RKO (cell line): Measurements from ENCODE around the gene ADAR.
A peak's percentile ranks its signal among the peaks of the same experiment; 100 is the strongest.

Source experiments
- DNase-seq: peaks from one replicate; pipeline ENCODE4 v3.0.0-alpha.2; 2016; ENCODE audit warnings: low spot score

Gene ADAR

DNA sequence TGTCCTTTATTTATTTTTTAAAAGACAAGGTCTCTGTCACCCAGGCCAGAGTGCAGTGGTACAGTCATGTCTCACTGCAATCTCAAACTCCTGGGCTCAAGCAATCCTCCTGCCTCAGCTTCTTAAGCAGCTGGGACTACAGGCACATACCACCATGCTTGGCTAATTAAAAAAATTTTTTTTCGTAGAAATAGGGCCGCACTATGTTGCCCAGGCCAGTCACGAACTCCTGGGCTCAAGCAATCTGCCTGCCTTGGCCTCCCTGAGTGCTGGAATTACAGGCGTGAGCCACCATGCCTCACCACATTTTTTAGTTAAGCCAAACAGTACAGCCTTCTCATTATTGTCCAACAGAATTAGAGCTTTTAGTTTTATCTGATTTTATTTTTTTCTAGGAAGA, 7.4 kb upstream of the ADAR start:
- no peak for DNase-seq

- DNase-seq: no peak
Measured at GRCh38 chr1:154614901-154615300, 6.9 kb upstream of the ADAR start.

GRCh38 chr1:154614247-154614646, 6.3 kb upstream of the ADAR start:
- DNase-seq: no peak

DNA sequence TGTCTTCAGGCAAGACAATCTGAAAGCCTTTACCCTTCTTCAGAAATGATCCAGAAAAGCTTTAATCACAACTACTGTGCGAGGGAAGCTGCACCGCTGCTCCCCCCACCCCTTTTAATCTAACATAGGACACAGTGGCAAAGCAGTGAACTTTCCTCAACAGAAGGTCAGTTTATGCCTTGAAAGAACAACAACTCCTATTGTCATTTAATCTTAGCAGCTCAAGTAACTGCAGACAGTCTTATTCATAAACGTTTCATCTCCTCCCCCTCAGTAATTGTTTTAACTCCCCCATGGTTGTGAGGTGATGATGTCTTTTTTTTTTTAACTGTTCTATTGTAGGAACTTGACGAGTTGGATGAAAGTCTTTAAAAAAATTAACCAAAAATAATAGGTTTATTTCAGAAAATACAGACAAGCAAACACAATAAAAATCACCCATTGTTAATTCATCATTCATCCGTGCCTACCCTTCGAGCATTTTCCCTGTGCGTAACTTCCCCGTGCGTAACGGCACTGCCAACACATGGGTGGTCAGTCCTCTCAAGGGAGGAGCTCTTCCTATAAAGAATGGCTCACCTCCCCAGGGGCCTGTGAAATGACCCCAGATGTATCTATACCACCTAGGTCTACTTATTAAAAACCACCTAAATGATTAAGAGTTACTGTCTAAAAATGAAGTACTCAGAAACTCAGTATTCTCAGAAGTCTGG, 3.3 kb upstream of the ADAR start:
- DNase-seq: no peak

DNA sequence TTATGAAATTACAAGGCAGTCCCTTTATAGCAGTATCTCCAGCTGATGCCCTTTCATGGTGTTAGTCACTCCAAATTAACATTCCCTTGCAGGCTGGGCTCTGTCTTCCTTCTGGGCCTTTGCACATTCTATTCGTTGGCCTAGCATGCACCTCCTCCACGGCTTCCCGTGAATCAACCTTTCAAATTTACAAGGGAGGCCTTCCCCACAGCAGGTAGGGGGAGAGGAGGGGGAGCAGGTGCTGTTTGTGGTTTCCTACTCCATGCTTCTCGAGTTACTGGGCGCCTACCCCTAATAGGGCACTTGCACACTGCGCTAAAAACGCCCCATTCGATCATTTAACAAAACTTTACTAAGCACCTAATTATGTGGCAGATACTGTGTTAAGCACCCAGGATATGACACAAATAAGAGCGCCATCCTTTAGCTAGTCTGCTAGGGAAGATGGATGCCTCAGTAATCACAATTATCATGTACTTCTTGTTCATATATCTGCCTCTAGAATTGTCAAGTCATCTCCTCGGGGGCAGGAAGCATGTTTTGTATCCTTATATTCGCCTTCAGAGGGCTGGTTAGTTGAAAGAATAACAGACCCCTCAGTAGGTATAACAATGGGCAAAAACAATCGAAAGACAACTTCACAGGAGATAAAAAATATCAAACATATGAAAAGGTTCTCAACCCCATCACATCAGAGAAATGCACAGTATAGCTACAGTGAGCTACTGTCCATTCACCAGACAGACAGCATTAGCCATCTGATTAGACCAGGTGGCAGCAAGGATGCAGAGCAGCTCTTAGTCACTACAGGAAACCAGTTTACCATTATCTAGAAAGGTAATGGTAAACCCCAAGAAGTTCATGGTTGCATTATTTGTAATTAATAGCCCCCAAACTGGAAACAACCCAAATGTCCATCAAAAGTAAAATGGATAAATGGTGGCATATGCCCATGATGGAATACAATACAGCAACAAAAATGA, 1.7 kb upstream of the ADAR start:
- DNase-seq: peak; percentile 34

- peak; percentile 63 for DNase-seq
Measured at GRCh38 chr1:154608397-154609270, 648 bp upstream of the ADAR start.

DNA sequence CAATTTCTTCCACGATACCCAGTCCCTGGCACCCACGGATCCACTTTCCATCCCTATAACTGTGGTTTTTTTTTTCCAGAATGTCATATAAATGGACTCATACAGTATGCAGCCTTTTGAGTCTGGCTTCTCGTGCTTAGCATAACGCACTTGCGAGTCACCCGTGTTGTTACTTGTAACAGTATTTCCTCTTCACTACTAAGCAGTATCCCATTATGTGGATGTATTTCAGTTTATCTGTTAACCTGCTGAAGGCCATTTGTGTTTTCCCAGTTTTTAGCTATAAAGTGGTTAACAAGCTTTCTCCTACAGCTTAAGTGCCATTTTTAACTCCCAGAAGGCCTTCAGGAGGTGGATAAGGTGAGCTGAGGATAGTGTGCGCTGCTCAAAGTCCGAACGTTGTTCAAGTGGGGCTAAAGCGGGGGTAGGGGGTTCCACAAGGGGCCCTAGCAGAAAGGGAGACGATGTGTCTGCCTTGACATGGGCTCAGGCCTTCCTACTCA, 829 bp downstream of the ADAR start:
- peak; percentile 78 for DNase-seq

DNA sequence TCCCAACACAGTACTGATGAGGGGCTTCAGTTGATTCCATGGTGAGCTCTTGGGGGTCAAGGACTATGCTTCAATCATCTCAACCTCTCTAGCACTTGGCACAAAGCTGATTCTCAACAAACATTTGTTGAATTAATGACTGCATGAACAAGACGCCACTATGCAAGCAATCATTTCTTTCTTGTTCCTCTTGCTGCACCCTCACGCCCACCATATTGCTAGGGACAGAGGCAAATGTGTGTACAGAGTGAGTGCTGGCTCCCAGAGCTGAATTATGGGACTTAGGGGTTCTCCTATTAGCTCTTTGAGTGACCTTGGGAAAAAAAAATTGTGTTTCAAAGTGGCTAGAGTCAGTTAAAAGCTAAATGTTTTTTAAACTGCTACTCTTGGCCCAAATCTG, 2.5 kb downstream of the ADAR start:
- DNase-seq: no peak

- DNase-seq: no peak
Measured at GRCh38 chr1:154603317-154603716, 4.7 kb downstream of the ADAR start.

DNA sequence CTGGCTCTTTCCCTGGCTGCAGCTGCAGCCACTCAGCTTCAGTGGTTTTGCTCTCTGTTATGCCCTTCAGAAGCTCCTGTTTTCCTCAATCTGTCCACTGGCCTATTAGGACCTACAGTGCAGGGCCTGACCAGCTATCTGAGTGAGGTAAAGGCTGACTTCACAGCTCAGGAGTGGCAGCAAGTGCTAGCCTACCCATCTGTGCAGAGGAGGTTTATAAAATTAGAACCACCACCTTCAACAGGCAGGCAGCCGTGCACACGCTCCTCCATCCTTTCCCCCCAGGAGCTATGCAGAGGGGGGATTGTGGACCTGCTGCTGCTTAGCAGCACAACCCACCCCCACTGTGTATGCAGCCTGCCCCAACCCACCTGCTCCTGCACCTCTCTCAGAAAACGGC, 8.3 kb downstream of the ADAR start:
- DNase-seq: no peak

DNA sequence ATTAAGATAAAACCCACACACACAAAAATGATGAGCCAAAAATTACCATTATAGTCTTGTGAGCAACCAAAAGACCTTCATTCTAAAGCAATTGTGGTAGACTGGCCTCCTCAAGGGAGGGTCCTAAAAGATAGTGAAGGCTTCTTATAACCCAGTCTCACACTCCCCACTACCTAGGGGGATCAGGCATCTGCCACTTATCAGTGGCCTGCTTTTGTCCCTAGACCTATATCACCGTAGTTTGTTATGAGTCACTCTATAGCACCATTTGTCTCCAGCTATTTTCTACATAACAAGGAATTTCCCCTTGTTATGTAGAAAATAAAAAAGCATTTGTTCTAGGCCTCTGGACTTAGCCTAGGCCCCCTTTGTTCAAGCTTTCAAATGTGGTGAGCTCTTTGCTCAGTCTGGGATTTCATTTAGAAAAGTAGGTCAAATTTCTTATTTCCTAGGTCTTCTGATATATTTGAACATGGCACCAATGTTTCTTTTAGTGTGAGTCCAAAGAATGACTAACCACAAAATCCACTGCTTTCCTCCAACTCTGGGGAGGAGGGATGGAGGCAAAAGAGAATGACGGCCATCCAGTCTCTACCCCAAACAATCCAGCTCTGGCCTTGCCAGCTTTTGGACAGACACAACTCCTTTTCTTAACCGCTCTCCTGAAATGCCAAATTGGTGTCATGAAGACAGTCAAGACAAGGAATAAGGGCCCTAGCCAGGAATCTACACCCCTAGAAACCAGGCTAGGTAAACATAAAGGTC, 8.9 kb downstream of the ADAR start:
- no peak for DNase-seq

- DNase-seq: peak; percentile 74
Measured at GRCh38 chr1:154595621-154596020, 12.4 kb downstream of the ADAR start.

DNA sequence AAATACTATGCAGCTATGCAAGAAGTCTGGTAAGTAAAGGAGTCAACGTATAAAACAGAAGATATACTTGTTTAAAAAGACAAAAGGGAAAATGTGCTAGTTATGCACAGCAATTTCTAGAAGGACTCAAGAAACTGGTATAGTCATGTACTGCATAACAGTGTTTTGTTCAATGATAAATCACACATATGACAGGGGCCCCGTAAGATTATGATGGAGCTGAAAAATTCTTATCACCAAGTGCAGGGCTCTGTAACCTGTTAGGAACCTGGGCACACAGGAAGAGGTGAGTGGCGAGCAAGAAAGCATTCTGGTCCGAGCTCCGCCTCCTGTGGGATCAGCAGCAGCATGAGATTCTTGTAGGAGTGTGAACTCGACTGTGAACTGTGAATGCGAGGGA, 13.2 kb downstream of the ADAR start:
- no peak for DNase-seq

DNA sequence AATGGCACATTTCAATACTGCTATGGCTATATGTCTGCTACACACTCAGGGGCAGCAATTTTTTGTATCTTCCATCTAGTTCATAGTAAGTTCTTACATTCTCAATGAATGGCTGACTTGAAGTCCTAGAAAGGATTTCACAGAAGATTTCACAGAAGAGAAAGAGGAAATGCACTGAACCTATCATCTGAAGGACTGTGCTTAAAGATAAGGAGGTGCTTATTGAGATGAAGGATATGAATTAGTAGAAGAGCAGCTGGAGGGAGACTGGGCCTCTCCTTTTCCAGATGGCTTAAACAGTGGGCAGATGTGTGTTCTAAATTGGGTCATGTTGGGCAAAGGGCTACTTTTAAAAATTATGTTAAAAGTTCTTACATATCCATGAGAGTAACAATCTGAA, 14.6 kb downstream of the ADAR start:
- no peak for DNase-seq

- DNase-seq: no peak
Measured at GRCh38 chr1:154591206-154591605, 16.8 kb downstream of the ADAR start.

DNA sequence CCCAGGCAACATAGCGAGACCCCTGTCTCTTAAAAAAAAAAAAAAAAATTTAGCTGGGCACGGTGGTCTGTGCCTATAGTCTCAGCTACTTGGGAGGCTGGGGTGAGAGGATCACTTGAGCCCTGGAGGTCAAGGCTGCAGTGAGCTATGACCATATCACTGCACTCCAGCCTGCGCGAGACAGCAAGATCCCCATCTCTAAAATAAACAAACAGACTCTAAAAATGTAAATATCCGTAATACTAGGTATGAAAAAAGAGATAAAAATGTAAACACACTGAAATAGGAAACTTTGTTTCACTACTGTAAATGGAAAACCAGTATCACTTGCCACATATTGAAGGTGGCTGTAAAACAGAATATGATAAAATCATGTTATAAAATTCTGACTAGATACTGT, 17.2 kb downstream of the ADAR start:
- no peak for DNase-seq

DNA sequence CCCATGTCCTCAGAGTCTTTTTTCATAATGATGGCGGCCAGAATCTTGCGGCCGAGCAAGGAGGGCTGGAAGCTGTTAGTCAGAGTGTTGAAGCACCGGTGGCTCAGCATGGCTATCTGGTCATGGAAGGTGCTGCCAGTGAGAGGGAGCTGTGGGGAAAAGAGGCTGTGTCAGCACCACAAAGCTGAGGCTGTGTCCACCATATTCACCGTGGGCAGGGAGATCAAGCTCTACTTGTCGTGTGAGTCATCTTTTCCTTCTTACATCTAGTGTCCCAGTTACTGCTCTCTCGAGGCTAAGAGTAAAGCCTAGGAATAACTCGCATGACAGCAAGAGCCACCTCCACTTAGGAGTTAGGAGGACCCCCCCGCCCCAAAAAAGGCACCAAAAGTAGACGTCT, 18.2 kb downstream of the ADAR start:
- DNase-seq: no peak

DNA sequence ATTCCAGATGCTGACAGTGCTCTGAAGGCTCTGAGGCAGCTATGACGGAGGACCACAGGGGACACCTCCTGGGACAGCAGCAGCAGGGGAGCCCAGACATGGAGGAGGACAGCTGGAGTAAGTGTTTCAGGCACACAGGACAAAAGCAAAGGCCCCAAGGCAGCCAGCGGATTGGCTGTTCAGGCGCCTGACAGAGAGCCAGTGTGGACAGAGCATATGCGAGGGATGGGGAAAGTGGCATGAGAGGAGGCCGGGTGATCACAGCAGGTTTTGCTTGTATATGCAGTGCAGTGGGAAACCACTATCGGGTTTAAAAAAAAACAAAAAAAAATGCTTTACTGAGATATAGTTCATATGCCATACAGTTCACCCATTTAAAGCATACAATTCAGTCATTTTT, 21.3 kb downstream of the ADAR start:
- DNase-seq: no peak

DNA sequence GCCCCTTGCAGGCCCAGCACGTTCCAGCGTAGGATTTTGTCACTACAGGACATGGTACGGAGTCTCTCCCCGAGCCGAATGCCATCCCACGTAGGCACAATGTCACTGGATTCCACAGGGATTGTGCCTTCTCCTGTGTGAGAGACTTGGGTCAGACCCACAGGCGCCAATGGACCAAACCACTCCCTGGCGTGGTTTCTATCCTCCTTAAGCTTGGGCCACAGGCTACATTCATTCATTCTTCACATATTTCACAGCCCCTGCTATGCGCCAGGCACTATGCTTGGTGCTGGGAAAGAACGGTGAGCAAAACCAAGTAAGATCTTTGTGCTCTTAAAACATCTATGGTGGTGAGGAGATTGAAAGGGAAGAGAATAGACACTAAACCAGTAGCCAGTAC, 21.8 kb downstream of the ADAR start:
- DNase-seq: no peak

GRCh38 chr1:154584267-154584994, 23.6 kb downstream of the ADAR start:
- DNase-seq: no peak

DNA sequence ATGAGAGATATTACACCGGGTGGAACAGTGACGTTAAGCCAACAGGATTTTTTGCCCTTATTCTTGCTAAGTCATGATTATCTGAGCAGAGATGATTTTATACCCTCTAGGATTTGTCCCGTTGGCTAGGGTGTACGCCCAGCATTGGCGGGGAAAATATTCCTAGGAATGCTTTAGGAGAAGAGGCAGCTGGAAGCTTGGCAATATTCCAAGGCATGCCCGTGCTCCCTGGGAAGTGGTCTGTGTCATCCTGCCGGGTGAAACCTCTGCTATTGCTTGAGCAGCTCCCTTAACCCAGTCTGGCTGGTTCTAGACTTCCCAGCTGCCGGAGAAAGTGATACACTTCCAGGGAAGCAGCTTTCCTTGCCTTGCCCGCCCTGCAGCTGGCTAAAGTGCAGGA, 24.2 kb downstream of the ADAR start:
- no peak for DNase-seq
